OCI-LY7 (cell line): ENCODE data around the gene RAB8A. TPM values are rescaled to one million over a fixed set of nuclear protein-coding genes. Genes with fewer than 3 reads are reported as not detected.

ENCODE experiments used
- BruUV-seq: library from RNA; stranded (reverse); fragments of 400-500 nt; replicated peaks from 2 replicates; lab custom pipeline; 2021; lab: Mats Ljungman, UMichigan
- CTCF ChIA-PET: fragments of 300-600 bp; sonication (Branson Sonifier 250); formaldehyde crosslinking; loops from one replicate; lab custom pipeline; 2022; ENCODE audit warnings: antibody characterized with exemption; ENCODE audit not compliant: unreplicated experiment; lab: Charles Lee
- POLR2A ChIA-PET: fragments of 300-600 bp; sonication (Branson Sonifier 250); formaldehyde crosslinking; loops from one replicate; lab custom pipeline; 2022; ENCODE audit warnings: antibody characterized with exemption; lab: Charles Lee
- DNase-seq: peaks from one replicate; pipeline ENCODE4 v3.0.0-alpha.2; 2015; ENCODE audit warnings: low spot score
- H2AFZ ChIP-seq: fragments of 200-600 bp; sonication (generic), shearing (Covaris generic); 2 replicates; pipeline ENCODE4 v1.6.1; 2014; ENCODE audit warnings: mild to moderate bottlenecking, antibody characterized with exemption, low read length, moderate library complexity
- H3K27ac ChIP-seq: fragments of 200-600 bp; sonication (generic); 2 replicates; pipeline ENCODE4 v1.5.1; 2014; ENCODE audit warnings: mixed run types, low read depth, mild to moderate bottlenecking, moderate library complexity, low read length, inconsistent platforms; ENCODE audit not compliant: poor library complexity, severe bottlenecking
- H3K36me3 ChIP-seq: fragments of 200-600 bp; sonication (generic); 2 replicates; pipeline ENCODE4 v1.6.1; 2014; ENCODE audit warnings: mild to moderate bottlenecking, antibody characterized with exemption, low read length, moderate library complexity, mixed read lengths; ENCODE audit not compliant: insufficient read depth
- H3K4me1 ChIP-seq: fragments of 200-600 bp; sonication (generic); 2 replicates; pipeline ENCODE4 v1.5.1; 2014; ENCODE audit warnings: mild to moderate bottlenecking, low read length; ENCODE audit not compliant: insufficient read depth, poor library complexity, severe bottlenecking
- H3K4me2 ChIP-seq: fragments of 200-600 bp; sonication (generic); 2 replicates; pipeline ENCODE4 v1.6.1; 2014; ENCODE audit warnings: mild to moderate bottlenecking, low read length
- H3K4me3 ChIP-seq: fragments of 200-600 bp; sonication (generic); 2 replicates; pipeline ENCODE4 v1.5.1; 2014; ENCODE audit warnings: mild to moderate bottlenecking, low read depth, low read length; ENCODE audit not compliant: poor library complexity, severe bottlenecking
- H3K79me2 ChIP-seq: fragments of 200-600 bp; sonication (generic); 2 replicates; pipeline ENCODE4 v1.6.1; 2016; ENCODE audit warnings: low read depth, mild to moderate bottlenecking, low read length, moderate library complexity, mixed read lengths; ENCODE audit not compliant: insufficient read depth
- H3K9me2 ChIP-seq: fragments of 200-600 bp; sonication (generic); 2 replicates; pipeline ENCODE4 v1.6.1; 2016; ENCODE audit warnings: mild to moderate bottlenecking, low read length, mixed read lengths; ENCODE audit not compliant: insufficient read depth
- H3K9me3 ChIP-seq: fragments of 200-600 bp; sonication (generic); 2 replicates; pipeline ENCODE4 v1.6.1; 2014; ENCODE audit warnings: mild to moderate bottlenecking, mixed run types, low read length, mixed read lengths
- H4K20me1 ChIP-seq: fragments of 200-600 bp; sonication (generic); 2 replicates; pipeline ENCODE4 v1.6.1; 2014; ENCODE audit warnings: mild to moderate bottlenecking, antibody characterized with exemption, low read length, moderate library complexity, mixed read lengths; ENCODE audit not compliant: insufficient read depth
- EZH2phosphoT487 ChIP-seq: fragments of 200-600 bp; sonication (generic); IDR thresholded peaks from 2 replicates; pipeline ENCODE4 v1.6.1; 2018; ENCODE audit warnings: low read depth, borderline replicate concordance, mild to moderate bottlenecking, mixed run types, antibody characterized with exemption, low read length, moderate library complexity, mixed read lengths
- intact Hi-C: fragments of 100-400 bp; cut with micrococcal nuclease; formaldehyde crosslinking; loops from one replicate; pipeline ENCODE4 v1.10.0; 2022; ENCODE audit not compliant: unreplicated experiment
- total RNA-seq, 2 experiments: library from RNA; depleted of rRNA in 1 of 2; stranded (reverse); fragments of >200 nt in 1 of 2; shearing (Covaris generic) in 1 of 2; gene quantifications; 2 replicates each; pipeline ENCODE4 v1.2.3, GENCODE V29; 2014 to 2022
- TF ChIP-seq, protein P1 (sequence below): fragments of 200-600 bp; sonication (generic); conservative IDR thresholded peaks from 2 replicates; pipeline ENCODE4 v1.5.1; 2014; ENCODE audit warnings: mild to moderate bottlenecking, antibody characterized with exemption, low read length, moderate library complexity, mixed read lengths

Gene RAB8A
- total RNA-seq, 2 experiments from 2014 or later: 64.9 to 124 TPM

DNA sequence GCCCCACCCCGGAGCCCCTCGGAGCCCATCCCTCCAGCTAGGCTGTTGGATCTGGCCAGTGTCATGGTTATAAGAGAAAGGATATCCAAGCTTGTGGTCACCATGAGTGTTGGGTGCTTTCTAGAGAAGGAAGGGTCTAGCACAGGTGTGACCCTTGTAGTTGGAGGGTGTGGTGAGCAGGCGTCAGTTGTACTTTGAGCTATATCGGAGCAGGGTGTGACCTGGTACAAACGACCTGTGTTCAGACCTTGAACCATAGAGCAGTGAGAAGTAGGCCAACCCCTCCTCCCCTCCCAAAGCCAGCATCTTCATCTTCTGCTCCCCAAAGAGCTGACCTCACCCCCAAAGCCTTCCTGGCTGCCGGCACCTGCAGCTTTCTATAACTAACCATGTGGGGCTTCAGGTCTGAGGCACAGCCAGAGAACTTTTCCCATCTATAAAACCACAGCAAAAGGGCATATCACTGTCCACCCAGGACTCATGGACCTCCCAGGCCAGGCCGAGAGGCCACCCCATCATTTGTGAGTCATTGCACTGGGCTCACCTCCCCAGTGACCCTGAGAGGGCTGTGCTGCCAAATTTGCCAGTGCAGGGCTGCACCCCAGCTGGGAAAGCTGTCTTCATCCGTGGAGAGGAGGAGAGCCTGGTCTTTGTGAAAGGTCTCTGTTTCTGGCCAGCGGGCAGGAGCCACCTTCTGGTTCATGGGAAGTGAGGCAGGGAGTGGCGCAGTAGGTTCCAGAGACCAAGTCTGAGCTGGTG lies 14.2 kb downstream of the RAB8A start:
- POLR2A ChIA-PET: interaction anchor here (0.5 kb wide), 1 partner anchor 120 kb away, joined by 3 read pairs; no protein-coding TSS in a partner anchor
- Histone ChIP-seq H2AFZ (no peak overlapping the region), H3K4me2 (no peak overlapping the region), H3K4me3 (no peak overlapping the region), H4K20me1 (no peaks in the 10 kb centered on the region), H3K9me2 (no peaks in the 10 kb centered on the region), H3K9me3 (no peaks in the 10 kb centered on the region), H3K4me1 (no peaks in the 10 kb centered on the region), H3K79me2 (no peaks in the 10 kb centered on the region; the same call in 1 of the 2 replicates), H3K27ac (no peak overlapping the region), H3K36me3 (peaks cover 99% of the 10 kb centered on the region)
- intact Hi-C loops: no loop called here
- DNase-seq: no peak
- TF ChIP-seq, protein P1, sequence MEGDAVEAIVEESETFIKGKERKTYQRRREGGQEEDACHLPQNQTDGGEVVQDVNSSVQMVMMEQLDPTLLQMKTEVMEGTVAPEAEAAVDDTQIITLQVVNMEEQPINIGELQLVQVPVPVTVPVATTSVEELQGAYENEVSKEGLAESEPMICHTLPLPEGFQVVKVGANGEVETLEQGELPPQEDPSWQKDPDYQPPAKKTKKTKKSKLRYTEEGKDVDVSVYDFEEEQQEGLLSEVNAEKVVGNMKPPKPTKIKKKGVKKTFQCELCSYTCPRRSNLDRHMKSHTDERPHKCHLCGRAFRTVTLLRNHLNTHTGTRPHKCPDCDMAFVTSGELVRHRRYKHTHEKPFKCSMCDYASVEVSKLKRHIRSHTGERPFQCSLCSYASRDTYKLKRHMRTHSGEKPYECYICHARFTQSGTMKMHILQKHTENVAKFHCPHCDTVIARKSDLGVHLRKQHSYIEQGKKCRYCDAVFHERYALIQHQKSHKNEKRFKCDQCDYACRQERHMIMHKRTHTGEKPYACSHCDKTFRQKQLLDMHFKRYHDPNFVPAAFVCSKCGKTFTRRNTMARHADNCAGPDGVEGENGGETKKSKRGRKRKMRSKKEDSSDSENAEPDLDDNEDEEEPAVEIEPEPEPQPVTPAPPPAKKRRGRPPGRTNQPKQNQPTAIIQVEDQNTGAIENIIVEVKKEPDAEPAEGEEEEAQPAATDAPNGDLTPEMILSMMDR: no peak
- TF ChIP-seq EZH2phosphoT487: no peak
- CTCF ChIA-PET: no interaction called here
- no TSS peak for BruUV-seq

DNA sequence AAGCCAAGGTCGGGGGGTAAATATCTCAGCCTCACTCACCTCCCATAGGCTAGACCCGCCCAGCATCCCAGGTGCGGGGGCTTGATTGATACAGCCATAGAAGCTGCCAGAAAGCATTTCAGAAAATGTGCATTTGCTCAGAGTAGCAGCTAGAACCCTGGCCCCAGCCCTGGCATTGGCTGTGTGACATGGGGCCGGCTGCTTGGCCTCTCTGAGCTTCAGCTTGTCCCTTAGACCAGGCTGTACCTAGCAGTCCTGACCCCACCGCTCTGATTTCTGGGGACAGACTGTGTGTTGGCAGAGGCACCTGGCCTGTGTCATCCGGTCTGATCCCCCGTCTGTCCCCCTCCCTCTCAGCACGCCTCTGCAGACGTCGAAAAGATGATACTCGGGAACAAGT lies 15.4 kb downstream of the RAB8A start:
- no peak overlapping the region for H3K27ac ChIP-seq
- H3K79me2 ChIP-seq: no peaks in the 10 kb centered on the region
- H2AFZ ChIP-seq: no peak overlapping the region
- H3K36me3 ChIP-seq: peaks cover 99% of the 10 kb centered on the region
- CTCF ChIA-PET: no interaction called here
- TF ChIP-seq, protein P1: no peak
- no peak for TF ChIP-seq EZH2phosphoT487
- no peak for DNase-seq
- H3K4me1 ChIP-seq: no peaks in the 10 kb centered on the region
- POLR2A ChIA-PET: no interaction called here
- no TSS peak for BruUV-seq
- H4K20me1 ChIP-seq: no peaks in the 10 kb centered on the region
- no peaks in the 10 kb centered on the region for H3K9me2 ChIP-seq
- no peak overlapping the region for H3K4me3 ChIP-seq
- no peaks in the 10 kb centered on the region for H3K9me3 ChIP-seq
- H3K4me2 ChIP-seq: no peak overlapping the region
- intact Hi-C loops: no loop called here

DNA sequence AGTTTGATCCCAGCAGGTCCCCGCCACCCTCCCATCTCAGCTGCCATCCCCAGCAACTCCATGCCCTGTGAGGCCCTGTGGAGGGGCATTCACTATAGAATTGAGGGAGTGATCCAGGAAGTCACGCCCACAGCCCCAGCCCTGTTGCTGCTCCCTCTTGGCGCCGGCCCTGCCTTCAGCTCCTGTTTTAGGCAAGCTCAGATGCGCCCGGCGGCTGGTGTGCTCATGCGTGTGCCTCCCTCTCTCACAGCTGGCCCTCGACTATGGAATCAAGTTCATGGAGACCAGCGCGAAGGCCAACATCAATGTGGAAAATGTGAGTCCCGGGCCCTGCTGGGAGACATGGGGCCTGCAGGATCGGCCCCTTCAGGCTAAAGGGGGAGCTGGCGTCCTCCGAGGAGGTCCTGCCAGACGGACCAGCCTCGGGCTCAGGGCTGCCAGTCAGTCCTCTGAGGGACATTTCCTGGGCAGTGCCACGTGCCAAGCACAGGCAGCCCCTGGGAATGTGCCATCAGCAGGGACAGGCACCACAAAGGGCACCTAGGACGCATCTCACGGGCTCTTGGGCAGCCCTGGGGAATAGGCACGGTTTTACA lies 16.2 kb downstream of the RAB8A start:
- no peak for DNase-seq
- intact Hi-C loops: no loop called here
- Histone ChIP-seq H3K4me3 (no peak overlapping the region), H3K27ac (no peak overlapping the region), H3K4me2 (no peak overlapping the region), H3K4me1 (no peaks in the 10 kb centered on the region), H4K20me1 (no peaks in the 10 kb centered on the region), H3K9me2 (no peaks in the 10 kb centered on the region), H2AFZ (no peak overlapping the region), H3K36me3 (peaks cover 99% of the 10 kb centered on the region), H3K79me2 (no peaks in the 10 kb centered on the region), H3K9me3 (no peaks in the 10 kb centered on the region)
- TF ChIP-seq EZH2phosphoT487: no peak
- TF ChIP-seq, protein P1: no peak
- POLR2A ChIA-PET: no interaction called here
- BruUV-seq: no TSS peak
- CTCF ChIA-PET: no interaction called here
